AG09319 (cell line): ENCODE results near the gene IL12B.
"Not testable (repeated sequence)": the region's sequence is repeated elsewhere in the genome, so short reads cannot be mapped to it uniquely, and the experiment has no call there.

ENCODE experiments used
- DNase-seq: peaks from one replicate; pipeline ENCODE4 v3.0.0-alpha.2; 2010; ENCODE audit warnings: low read depth; ENCODE audit errors: extremely low read depth
- TF ChIP-seq, protein P1 (sequence below): IDR thresholded peaks from 2 replicates; pipeline ENCODE4 v1.5.1; 2011; ENCODE audit warnings: low read depth, mild to moderate bottlenecking, inconsistent platforms, low read length, moderate library complexity

Gene IL12B

GRCh38 chr5:159304961-159305595 lies 25.2 kb downstream of the IL12B start:
- DNase-seq: no peak
- TF ChIP-seq, protein P1, sequence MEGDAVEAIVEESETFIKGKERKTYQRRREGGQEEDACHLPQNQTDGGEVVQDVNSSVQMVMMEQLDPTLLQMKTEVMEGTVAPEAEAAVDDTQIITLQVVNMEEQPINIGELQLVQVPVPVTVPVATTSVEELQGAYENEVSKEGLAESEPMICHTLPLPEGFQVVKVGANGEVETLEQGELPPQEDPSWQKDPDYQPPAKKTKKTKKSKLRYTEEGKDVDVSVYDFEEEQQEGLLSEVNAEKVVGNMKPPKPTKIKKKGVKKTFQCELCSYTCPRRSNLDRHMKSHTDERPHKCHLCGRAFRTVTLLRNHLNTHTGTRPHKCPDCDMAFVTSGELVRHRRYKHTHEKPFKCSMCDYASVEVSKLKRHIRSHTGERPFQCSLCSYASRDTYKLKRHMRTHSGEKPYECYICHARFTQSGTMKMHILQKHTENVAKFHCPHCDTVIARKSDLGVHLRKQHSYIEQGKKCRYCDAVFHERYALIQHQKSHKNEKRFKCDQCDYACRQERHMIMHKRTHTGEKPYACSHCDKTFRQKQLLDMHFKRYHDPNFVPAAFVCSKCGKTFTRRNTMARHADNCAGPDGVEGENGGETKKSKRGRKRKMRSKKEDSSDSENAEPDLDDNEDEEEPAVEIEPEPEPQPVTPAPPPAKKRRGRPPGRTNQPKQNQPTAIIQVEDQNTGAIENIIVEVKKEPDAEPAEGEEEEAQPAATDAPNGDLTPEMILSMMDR: no peak

DNA sequence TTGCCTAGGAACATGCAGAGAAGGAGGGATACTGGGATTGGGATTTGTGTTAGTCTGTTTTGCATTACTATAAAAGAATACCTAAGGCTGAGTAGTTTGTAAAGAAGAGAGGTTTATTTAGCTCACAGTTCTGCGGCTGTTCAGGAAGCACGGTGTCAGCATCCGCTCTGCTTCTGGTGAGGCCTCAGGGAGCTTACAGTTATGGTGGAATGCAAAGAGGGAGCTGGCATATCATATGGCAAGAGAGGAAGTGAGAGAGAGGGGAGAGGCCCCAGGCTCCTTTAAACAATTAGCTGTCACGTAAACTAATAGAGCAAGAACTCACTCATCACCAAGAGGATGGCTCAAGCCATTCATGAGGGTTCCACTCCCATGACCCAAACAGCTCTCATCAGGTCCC lies 27.0 kb downstream of the IL12B start:
- TF ChIP-seq, protein P1: no peak
- no peak for DNase-seq

DNA sequence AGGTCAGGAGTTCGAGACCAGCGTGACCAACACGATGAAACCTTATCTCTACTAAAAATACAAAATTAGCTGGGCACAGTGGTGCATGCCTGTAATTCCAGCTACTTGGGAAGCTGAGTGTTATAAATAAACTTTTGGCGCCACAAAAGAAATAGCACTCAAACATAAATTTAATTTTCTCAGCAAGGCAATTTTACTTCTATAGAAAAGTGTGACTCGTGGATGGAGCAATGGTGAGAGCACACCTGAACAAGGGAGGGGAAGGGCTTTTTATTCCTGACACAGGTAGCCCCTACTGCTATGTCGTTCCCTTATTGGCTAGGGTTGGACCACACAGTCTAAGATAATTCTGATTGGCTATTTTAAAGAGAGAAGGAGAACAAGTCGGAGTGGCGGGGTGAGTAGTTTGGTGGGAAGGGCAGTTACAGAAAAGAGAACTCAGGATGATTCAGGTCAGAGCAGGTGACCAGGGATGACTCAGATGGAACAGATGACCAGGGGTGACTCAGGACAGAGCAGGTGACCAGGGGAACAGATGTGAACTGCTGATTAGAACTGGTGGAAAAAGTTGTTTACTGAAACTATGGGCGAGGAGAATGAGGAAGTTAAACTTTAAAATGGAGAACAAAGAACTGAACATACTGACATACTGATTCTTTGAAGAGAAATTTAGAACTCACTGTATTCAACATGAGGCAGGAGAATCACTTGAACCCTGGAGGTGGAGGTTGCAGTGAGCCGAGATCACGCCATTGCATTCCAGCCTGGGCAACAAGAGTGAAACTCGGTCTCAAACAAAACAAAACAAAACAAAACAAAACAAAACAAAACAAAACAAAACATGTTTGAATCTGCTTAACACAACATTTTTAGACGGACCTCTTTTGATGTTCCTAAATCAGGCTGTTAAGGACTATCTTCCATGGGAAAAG lies 28.1 kb downstream of the IL12B start:
- DNase-seq: not testable (repeated sequence)

GRCh38 chr5:159301466-159301865 lies 28.8 kb downstream of the IL12B start:
- TF ChIP-seq, protein P1: no peak
- DNase-seq: no peak

GRCh38 chr5:159297300-159297699 lies 33.0 kb downstream of the IL12B start:
- not testable (repeated sequence) for DNase-seq

GRCh38 chr5:159294921-159295320 lies 35.4 kb downstream of the IL12B start:
- no peak for DNase-seq
- TF ChIP-seq, protein P1: no peak

DNA sequence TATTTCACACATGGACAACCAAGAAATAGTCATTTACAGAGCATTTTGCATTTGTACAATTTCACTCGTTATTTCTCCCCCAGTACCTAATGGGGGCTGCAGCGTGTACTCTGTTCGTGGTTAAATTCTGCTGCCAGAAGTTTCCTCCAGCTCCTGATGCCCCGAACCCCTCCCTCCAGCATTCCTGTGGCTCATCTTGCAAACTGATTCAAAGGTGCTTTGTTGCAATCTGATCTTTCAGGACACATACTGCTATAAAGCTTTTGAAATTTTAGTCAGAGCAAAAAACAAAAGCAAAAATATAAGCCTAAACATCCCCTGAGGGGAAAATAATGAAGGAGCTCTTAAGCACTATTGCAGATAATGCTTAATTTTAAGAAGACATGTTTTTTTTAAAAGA lies 39.5 kb downstream of the IL12B start:
- no peak for DNase-seq
- TF ChIP-seq, protein P1: no peak

DNA sequence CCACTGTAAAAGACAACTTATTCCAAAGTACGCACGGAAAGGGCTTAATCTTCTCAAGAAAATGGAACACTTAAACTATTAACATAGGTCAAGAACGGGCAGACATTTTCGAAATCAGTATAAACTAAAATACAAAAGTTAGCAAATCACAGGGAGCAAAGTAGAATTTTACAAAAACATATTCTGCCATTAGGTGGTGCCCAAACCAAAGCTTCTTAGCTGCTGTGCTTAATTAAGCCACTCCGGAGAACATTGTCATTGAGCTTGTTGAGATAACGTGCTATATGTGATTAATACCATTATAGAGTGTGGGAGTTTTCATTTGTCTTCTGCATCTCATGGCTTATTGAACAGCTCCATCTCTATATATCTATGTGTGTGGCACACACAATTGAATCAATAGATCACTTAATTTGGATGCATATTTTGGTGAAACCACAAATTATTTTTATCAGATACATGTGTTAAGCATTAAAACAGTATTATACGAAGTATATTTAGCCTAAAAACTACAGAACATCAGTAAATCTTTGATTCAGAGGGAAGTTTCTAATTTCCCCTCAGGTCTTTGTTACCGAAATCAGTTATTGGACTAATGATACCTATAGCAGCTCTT lies 43.8 kb downstream of the IL12B start:
- TF ChIP-seq, protein P1: peak; percentile 49
- DNase-seq: no peak
